ENCODE data around the gene ZNF579. TPM values are rescaled to one million over a fixed set of nuclear protein-coding genes. Genes with fewer than 3 reads are reported as not detected.

Gene ZNF579
- total and polyA plus RNA-seq, 2 of the 8 experiments (the other 6 are each of a cell fraction or from before 2014, with no cell fraction given): 10.0 to 18.9 TPM

DNA sequence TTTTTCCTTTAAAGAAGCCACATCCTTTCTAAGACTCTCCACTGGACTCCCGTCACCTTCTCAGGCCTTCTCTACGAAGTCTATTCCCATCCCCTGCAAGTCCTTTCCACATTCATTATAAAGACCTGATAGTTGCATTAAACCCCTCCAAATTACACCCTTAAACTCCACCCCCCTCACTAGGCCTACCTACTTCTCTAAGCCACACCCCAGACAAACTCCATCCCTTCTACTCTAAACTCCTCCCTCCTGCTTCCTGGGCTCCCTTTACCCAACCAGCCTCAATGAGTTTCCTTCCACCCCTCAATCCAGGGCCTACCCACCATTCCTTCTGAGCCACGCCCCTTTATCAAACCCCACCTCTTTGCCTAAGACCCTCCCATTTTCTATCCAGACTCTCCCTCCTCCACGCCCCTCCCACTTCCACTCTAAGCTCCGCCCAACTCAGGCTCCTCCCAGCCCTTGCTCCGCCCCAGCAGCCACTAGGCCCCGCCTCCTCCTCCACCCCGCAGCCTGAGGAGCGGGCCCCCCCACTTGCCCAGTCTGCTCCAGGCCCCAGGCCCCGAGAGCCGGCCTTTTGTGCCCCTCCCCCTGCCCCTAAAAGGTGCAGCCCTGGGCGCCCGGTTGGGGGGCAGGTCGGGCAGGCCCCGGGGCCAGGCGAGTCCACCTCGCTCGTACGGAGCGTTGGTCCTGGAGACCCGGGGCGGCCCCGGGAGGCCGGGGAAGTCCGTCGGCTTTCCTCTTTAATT lies 18.2 kb upstream of the ZNF579 start (continued):
- TF ChIP-seq POLR2AphosphoS5 (IDR thresholded peaks at IDR 0.05; ENCODE audit: low read depth, low read length) (peak; percentile 16; the same call in 1 of the 2 replicates), SP1 (IDR thresholded peaks at IDR 0.05; ENCODE audit: low read depth, low read length) (peak; percentile 37; the same call in 1 of the 2 replicates), POLR2A (IDR thresholded peaks at IDR 0.05; ENCODE audit: control extremely low read depth in 1 of 2, low read depth in 2 of 2, low read length in 2 of 2) (peak; percentile 2 to 71; a peak in 1 of 3 replicates), SP4 (IDR thresholded peaks at IDR 0.05; ENCODE audit: low read length) (peak; percentile 65; the same call in 1 of the 2 replicates)

All from H1 (cell line).